GM18505 (cell line): Measurements from ENCODE around the gene OPN3.

Experiments
- ATAC-seq: cut with Tn5 transposase; IDR thresholded peaks from one replicate; pipeline ENCODE4 v1.9.1; 2021; ENCODE audit not compliant: unreplicated experiment
- POLR2A ChIP-seq: IDR thresholded peaks from 4 replicates; pipeline ENCODE4 v1.6.1; 2011; ENCODE audit warnings: borderline replicate concordance; ENCODE audit not compliant: insufficient read depth, insufficient read length; ENCODE audit errors: extremely low read depth

The OPN3 gene

DNA sequence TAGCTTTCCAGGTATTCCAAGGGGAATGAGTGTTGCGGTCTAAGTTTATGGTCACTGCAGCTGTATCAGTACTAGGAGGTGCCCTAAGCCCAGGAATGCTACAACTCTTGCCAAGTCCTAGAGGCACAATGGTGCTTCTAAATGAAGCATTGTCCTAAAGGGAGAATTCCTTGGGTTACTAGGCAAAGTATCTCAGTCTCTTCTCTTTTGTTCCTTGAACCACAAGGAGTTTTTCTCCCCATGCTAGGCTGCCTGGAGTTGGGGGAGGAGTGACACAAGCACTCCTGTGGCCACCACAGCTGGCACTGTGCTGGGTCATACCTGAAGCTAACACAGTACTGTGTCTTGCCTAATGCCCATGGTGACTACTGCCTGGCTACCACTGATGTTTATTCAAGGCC is 57.2 kb downstream of the OPN3 start:
- no peak for TF ChIP-seq POLR2A

DNA sequence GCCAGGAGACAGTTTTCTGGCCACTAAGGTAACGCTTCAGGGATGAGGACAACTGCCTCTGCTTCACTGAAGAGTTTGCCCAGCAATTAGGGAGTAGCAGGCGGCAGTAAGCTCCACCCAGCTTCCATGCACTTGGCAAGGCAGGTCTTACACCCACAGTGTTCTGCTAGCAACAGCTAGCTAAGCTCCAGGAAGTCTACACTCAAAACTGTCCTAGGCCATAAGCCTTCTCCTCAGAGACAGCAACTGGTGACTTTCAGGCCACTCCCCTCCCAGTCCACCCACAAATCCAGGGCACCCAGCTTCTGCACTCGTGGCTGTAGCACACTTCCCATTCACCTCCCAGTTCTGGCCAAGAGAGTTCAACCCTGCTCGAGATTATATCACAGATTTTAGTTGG is 60.7 kb downstream of the OPN3 start:
- TF ChIP-seq POLR2A, result no peak
- no peak for ATAC-seq

More for the DNA sequence above, 57.2 kb downstream of the OPN3 start:
- ATAC-seq, result no peak

DNA sequence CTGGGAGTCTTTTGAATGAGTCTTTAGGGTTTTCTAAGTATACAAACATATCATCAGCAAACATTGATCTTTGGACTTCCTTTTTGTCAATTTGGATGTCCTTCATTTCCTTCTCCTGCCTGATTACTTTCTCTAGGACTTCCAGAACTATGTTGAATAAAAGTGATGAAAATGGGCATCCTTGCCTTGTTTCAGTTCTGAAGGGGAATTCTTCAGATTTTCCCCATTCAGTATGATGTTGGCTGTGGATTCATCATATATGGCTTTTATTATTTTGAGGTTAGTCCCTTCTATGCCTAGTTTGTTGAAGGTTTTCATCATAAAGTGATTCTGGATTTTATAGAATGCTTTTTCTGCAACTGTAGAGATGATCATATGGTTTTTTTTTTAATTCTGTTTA is 66.0 kb downstream of the OPN3 start:
- no peak for TF ChIP-seq POLR2A
- ATAC-seq, result no peak

DNA sequence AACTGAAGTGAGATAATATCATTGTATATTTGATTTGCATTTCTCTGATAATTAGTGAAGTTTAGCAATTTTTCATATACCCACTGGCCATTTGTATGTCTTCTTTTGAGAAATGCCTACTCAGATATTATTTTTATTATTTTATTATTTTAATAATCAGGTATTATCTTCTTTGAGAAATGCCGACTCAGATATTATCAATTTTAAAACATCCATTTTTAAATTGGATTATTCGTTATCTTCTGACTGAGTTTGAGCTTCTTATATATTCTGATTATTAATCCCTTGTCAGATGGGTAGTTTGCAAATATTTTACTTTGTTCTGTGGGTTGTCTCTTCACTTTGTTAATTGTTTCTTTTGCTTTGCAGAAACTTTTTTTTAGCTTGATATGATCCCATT is 70.3 kb downstream of the OPN3 start:
- ATAC-seq, result no peak
- TF ChIP-seq POLR2A, result no peak

DNA sequence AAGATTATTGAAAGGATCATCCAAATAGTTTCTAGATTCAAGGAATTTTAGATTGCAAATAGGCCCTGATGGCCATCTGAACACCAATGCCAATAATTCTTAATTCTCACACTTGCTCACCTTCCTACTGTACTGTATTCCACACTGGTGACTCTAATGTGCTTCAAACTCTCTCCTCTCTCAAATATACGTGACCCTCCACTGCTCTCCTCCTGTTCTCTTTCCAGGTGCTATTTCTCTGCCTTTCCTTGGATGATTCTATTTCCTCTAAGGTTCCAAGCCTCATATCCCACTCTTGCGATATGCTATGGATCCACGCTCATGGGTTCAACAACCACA is 79.4 kb downstream of the OPN3 start:
- TF ChIP-seq POLR2A, result no peak
- ATAC-seq, result no peak

DNA sequence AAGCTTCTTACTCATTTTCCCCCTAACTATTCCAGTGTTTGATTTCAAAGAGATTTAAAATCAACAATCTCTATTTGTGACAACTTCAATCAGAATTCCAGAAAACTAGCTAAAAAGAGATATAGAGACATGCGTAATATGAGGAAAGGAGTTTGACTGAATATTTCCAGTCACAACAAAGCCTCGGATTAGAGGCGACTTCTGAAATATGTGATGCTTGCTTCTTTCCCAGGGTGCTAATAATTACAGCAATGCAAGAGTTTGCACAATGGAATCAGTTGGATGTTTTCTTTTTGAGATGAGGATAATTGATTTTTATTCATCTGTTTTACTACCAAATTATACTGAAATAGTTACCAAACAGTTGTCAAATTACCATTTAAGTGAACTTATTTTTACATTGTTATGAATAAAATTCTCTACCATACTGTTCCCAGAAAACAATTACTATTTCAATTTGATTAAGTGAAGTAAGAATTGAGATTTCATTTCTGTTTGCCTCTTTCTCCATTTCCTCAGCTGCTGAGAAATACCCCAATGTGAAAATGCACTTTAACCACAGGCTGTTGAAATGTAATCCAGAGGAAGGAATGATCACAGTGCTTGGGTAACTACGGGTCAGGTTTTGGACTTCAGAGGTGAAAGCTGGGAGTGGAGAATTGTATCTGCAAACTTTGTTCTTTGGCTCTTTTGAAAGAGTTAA is 79.9 kb downstream of the OPN3 start:
- TF ChIP-seq POLR2A, result no peak
- ATAC-seq, result no peak

DNA sequence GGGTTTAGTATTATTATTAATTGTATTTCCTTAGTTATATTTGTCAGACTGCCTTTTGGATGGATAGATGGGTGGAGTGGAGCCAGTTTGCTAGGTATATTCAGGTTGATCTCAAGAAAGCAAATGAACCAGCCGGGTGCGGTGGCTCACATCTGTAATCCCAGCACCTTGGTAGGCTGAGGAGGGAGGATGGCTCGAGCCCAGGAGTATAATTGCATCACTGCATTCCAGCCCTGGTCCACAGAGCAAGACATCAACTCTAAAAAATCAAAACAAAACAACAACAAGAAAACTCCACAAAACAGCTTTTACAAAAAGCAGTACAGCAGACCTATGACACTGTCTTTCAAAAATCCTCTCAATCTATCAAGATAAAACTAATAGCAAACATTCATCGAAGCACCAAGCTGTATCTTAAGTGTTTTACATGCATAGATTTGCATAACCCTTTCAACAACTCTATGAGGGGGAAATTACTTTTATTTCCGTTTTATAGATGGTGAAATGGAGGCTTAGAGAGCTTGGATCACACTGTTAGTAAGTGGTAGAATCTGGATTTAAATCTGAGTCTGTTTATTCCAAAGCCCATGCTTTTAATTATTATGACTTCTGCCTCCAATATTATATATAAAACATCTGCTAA is 82.5 kb downstream of the OPN3 start:
- TF ChIP-seq POLR2A, result no peak
- ATAC-seq, result no peak

DNA sequence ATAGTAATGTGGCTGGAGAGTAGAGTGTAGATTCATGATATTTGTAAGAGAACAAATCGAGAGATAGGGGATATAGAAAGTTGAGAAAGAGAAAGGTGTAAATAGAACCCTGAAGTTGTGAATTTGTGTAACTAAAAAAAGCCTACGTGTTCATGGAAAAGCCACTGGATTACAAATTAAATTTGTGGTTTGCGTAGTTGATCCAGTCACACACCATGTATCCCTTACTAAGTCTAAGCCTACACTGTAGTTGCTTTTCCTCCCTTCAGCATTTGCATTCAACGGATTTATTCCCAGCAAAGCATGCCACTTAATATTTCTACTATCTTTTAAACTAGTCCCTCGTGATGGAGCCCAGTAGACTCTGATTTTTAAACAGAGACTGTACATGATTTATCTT is 83.1 kb downstream of the OPN3 start:
- no peak for TF ChIP-seq POLR2A
- ATAC-seq, result no peak

DNA sequence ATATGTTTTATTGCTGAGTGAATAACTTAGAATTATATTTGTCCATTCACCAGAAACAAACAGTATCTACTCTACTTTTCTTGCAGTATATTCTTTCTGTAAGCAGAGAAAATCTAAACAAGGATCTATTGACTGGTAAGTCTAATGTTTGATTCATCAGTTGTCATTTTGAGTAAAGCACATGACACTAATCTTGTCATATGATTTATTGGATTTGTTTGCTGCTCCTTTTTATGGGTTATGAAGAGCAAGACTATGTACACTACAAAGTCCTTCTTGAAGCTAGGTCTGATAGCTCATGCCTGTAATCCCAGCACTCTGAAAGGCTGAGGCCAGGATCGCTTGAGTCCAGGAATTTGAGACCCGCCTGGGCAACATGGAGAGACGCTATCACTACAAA is 84.6 kb downstream of the OPN3 start:
- no peak for TF ChIP-seq POLR2A

DNA sequence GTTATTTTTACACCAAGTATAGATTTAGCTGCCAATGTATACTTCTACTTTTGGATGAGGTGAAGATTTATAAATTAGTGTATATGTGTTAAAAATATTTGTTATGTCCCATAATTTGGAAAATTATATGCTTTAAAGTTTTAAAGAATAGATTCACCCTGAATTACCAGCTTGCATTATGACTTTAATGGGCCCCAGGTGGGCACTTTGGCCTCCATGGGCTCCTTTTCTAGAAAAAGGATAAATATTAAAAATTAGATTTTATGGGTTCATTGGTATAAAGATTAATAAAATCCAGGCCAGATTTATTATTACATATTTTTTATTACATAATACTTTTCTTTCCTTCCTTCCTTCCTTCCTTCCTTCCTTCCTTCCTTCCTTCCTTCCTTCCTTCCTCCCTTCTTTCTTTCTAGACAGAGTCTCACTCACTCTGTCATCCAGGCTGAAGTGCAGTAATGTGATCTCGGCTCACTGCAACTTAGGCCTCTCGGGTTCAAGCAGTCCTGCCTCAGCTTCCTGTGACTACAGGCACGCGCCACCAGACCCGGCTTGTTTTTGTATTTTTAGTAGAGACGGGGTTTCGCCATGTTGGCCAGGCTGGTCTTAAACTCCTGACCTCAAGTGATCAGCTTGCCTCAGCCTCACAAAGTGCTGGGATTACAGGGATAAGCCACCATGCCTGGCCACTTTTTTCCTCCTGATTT is 86.1 kb downstream of the OPN3 start:
- ATAC-seq, result no peak
- no peak for TF ChIP-seq POLR2A

More for the DNA sequence above, 84.6 kb downstream of the OPN3 start:
- no peak for ATAC-seq

DNA sequence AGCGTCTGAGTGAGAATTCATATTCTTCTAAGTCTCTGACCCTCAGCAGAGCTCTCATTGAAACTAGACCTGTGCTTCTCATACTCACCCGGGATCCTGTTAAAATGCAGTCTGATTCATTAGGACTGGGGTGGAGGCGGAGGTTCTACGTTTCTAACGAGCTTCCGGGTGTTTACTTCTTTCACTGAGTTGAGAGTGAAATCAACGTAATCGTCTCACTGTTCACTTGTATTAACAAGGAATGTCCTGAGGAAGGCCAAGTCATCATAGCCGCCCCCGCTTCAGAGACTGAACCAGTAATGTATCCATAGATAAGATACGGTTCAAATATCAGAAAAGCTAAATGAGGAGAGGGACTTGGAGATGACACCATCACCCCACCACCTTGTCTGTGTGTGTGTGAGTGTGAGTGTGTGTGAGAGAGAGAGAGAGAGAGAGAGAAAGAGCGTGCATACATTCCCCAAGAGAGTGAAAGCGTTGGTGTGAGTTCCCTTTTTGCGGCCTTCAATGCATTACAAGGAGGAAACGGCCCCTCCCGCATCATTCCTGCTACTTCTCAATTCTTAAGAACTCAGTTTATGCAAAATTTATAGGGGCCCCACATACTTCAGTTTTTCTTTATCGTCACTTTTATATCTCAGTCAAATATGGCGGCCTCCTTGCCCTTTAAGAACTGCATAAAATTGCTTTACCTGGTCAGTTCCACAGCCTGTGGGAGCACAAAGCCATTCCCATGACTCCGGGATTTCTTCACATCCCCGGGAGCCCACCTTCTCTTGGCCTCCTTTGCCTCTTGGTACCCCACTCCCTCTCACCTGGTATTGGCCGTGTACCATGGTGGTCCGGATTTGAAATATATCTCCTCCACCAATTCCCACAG is 88.2 kb downstream of the OPN3 start:
- ATAC-seq, result peak; percentile 82
- TF ChIP-seq POLR2A, result peak; percentile 62

DNA sequence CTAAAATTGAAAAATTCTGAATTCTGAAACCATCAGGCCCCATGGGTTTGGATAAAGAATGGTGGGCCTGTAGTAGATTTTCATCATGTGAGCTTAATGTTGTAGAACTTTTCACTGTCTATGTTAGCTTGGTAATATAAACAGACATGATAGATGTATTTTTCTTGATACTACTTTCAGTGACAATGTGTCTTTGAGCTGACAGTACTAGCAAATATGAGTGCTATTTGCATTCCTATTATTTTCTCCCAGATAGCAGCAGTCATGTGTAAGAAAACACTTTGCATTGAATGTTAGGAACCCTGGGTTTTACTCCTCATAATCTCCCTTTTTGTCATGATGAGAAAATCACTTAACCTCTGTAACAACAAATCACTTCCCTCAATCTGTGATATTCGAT is 89.9 kb downstream of the OPN3 start:
- TF ChIP-seq POLR2A, result no peak
- ATAC-seq, result no peak

DNA sequence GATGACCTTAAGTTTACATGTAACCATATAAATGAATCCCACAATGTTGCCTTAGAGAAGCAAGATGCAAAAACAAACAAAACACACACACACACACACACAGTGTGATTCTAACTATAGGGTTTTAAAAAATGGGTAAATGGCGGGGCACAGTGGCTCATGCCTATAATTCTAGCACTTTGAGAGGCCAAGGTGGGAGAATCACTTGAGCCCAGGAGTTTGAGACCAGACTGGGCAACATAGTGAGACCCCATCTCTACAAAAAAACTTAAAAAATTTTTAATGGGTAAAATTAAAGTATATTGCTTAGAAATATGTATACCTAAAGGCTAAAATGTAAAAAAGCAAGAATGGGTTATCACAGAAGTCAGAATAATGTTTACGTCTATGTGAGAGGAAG is 92.2 kb downstream of the OPN3 start:
- ATAC-seq, result no peak
- no peak for TF ChIP-seq POLR2A
